NCI-H1930 (cell line): ENCODE measurements around the gene MPST.

Experiments used
- DNase-seq, 2 experiments: peaks; one replicate each; lab custom pipeline; 2025; lab: John Stamatoyannopoulos, UW

The MPST gene

DNA sequence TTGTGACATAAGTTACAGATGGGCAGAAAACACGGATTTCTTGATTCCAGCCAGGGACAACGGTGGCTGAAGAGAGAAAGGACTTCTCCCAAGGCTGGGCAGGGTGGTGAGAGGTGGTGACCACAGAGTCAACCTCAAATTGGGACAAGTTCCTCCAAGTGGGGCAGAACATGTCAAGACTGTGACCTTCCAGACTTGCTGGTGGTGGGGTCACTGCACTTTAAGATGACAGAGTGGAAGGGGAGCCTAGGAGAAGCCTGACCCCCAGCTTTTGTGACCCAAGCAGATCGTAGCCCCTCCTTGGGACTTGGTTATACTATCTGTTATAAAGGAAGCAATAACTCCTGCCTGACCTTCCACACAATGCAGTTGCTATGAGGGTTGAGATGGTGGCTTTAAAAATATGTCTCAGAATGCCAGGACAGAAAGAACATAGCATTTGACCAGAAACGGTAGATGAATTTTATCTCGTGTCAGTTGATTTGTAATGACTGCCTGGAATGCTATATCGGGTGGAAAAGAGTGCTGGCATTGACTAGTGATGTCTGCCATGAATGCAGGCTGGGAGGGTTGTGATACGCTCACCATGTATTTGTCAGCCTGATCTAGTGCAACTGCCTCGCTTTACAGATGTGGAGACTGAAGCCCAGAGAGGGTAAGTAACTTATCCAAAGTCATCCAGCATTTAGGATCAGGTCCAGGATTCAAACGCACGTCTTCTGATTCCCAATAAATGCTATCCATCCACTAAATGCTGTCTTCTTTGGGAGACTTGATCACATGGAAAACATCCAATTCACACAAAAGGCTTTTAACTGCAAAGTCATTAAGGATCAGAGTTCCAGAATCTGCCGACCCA is 18.6 kb upstream of the MPST start:
- no peak for DNase-seq

DNA sequence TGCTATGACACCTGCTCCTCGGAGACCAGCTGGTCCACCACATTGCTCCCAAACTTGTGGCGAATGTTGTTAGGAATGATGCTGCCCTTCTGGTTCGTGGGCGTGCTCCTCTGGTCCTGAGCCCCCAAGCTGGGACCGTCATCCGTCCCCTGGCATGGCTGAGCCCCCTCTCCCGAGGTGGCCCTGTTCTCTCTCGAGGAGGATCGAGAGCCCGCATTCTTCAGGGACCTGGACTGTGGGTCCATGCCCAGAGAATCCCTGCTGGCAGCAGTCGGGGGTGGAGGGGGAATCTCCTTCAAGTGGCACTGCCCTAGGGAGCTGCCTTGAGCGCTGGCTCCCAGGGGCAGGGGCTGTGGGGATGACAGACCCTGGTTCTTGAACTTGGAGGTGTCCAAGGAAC is 17.7 kb upstream of the MPST start:
- no peak for DNase-seq

DNA sequence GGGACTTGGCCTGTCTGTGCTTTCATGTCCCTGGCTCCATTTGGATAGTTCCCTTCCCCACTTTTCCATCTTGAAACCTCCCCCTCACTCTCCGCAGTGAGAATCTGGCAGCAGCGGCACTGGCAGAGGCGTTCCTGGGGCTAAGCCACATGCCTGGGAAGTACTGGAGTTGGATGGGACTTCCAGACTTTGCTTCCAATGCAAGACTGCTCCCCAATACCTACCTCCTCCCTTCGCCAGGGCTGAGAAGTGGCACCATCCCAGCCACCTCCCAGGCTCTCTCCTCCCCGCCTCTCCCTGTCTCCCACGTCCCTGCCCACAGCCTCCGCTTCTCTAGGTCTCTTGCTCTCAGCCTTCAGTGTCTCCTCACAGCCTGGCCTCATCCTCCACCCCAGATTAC is 16.9 kb upstream of the MPST start:
- no peak for DNase-seq

DNA sequence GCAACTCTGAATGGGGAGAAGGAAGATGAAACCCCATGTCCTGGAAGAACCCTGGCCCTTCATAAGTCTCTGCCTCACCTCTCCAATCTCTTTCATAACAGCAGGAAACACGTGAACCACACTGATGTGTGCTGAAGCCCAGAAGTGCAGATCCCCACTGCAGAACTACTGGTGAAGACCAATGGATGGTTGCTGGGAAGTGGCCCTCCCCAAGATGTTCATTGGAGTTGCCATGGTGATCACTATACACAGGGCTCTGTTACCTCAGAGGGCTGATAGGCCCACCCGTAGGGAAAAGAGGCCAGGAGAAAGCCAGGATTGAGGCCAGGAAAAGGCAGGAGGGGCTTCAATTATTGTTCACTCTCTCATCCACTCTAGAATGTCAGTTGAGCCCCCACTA is 11.9 kb upstream of the MPST start:
- no peak for DNase-seq

DNA sequence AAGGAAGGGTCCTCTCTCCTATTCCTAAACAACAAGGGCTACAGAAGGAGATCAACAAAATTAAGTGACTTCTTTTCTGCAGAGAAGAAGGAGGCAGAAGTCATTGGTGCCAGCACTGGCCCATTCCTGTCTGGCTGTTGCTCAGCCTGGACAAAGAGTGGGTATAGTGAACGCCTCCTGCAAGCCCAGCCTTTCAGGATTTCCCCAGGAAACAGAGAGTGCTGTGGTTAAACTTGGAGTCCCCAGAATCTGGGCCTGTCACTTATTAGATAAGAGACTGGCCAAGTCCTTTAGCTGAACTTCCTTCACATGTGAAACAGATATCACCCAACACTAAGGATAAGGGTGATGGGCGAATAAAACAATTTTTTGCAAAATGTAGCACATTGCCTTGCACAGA is 11.2 kb upstream of the MPST start:
- DNase-seq: no peak

DNA sequence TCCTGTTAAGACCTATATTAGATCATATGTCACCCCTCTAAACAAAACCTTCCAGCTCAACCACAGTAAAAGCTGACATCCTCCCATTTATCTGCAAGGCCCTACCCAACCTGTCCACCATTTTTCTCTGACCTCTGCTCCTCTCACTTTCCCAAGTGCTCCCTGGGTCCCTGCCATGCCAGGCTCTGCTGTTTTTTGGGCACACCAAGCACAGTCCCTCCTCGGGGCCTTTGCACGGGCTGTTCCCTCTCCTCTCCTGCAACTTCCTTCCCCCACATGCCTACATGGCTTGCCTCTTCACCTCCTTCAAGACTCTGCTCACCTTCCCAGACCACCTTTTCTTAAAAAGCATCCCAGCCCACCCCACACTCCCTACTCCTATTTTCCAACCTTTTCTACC is 10.1 kb upstream of the MPST start:
- DNase-seq: no peak

DNA sequence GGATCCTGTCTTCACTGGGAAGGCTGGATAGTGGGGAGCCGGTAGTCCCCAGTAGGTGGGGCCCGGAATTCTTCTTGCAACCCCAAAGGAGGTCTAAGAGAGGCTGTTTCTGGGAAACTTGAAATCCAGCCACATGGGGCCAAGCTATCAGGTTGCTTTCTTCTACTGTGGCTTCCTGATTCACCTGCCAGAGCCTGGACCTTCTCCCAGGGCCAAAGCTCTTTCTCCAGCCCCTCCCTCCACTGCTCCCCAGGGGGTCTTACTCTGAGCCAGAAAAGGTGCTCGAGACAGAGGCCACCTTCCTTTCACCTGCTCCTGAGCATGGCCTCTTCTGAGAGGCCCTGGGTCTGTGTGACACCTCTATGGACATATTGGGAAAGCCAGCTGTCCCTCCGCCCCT is 9.4 kb upstream of the MPST start:
- no peak for DNase-seq

DNA sequence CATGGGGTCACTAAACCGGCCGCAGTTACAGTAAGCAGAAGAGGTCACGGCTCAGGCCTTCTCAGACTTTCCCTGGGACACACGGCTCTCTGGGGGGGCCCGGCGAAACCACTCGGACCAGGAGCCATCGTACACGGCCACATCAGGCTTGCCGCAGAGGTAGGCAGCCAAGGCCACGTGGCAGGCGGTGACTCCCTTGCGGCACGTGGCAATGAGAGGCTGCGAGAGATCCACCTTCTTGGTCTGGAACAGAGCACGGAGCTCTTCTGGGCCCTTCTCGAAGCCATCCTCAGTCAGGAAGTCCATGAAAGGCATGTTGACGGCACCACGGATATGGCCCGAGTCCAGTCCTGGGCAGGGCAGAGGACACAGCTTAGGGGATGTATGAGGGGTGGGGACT is 8.6 kb upstream of the MPST start:
- DNase-seq: no peak

DNA sequence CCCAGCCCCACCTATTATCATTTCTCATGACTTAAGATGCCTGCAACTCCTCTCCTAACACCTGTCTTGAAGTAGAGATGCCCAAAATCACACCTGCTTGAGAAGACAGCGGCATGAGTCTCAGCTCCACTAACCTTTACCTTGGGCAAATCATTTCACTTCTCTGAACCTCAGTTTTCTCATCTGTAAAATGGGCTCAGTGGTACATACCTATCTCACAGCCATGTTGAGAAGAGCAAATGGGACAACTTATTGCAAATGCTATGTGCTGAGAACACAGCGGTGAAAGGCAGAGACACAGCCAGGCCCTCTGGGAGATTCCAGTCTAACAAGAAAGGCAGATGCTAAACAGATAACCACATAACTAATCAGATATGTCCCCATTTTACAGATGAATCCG is 8.1 kb upstream of the MPST start:
- DNase-seq: no peak

DNA sequence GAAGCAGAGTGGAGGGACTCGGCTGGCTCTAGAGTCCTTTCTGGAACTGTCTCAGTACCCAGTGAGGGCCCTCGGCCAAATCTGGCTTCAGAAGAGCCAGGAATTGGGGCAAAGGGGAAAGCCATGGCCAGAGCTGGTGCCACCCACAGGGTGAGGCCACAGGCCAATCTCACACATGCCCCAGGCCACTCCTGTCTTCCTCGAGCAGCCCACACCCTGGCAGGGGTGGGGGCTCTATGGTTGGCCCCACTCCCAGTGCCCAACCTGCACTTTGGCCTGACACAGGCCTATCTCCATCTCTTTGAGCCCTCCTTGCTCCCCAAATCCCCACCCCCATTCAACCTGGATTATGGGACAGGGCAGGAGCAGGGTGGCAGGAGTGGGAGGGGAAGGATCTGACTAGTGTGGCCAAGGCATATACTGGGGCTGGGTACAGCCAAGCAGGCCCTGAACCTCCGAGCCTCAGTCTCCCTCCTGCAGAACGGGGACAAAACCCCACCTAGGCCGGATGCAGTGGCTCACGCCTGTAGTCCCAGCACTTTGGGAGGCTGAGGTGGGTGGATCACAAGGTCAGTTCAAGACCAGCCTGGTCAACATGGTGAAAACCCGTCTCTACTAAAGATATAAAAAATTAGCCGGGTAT is 7.2 kb upstream of the MPST start:
- no peak for DNase-seq

DNA sequence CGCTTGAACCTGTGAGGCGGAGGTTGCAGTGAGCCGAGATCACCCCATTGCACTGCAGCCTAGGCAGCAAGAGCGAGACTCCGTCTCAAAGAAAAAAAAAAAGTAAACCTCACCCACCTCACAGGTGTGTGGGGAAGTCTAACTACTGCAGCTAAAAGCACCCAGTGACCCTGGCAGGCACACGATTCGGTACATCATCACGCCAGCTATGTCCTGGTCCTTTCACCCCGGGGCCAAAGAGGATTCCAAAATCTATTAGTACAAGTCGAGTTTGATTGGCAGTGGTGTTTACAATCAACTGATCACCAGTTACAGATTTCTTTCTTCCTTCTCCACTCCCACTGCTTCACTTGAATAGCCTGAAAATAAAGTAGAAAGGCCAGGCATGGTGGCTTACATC is 6.6 kb upstream of the MPST start:
- DNase-seq: no peak

DNA sequence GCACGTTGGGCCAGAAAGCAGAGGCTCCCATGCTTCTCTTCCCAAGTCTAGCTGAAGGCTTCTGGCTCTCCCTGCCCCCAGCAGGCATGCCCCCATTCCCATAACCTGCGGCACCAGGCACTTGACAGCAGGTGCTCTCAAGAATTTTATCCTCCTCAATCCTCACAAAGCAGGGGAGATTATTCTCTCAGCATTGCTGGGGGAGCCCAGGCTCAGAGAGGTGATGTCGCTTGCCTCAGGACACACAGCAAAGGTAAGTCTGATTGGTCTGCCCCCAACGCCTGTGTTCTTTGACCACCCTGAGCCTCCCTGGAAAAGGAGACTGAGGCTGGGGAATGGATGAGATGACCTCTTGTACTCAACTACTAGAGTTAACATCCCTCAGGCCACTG is 5.1 kb upstream of the MPST start:
- DNase-seq: no peak

DNA sequence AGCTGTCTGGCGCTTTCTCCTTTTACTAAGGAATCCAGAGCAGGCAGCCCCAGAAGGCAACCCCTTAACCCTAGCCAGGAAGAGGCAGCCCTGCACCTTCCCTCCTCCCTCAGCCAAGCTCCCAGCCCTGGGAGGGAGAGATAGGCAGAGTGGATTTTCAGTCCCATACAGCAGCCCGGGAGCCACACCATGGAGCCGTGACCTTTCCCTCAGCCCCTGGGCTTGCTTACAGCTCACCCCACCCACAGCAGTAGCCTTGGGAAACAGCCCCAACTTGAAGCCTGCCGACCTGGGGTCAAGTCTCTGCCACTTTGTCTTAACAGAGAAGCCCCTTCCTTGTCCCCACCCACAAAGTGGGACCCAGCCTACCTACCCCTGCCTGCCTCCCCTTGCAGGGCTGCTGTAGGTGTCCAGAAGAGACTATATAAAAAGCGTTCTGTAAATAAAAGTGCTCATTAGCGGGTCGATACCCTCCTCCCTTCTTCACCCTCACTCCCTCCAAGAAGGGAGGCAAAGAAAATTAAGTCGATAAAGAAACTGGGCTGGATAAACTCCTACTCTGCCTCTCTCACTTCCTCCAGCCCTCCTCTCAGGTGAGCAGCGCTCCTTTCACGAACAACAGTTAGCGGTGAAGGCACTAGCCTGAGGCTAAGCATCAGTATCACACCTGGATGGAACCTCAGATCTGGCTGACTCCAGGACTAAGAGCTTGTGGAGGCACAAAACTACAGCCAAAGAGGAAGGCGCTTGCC is 4.5 kb upstream of the MPST start:
- no peak for DNase-seq

DNA sequence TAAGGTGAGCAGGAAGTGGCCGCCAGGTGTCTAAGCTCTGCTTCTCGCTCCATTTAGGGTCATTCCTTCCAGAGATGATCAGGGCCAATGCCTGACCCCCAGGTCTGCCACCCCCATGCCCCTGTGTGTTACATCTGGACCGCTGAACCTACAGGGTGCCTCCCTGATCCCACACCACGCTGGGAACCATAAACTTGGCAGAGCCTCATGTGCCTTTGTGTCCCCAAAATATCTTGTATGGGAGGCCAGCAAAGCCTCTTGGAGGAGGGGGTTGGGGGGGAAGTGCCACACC is 4.0 kb upstream of the MPST start:
- no peak for DNase-seq

DNA sequence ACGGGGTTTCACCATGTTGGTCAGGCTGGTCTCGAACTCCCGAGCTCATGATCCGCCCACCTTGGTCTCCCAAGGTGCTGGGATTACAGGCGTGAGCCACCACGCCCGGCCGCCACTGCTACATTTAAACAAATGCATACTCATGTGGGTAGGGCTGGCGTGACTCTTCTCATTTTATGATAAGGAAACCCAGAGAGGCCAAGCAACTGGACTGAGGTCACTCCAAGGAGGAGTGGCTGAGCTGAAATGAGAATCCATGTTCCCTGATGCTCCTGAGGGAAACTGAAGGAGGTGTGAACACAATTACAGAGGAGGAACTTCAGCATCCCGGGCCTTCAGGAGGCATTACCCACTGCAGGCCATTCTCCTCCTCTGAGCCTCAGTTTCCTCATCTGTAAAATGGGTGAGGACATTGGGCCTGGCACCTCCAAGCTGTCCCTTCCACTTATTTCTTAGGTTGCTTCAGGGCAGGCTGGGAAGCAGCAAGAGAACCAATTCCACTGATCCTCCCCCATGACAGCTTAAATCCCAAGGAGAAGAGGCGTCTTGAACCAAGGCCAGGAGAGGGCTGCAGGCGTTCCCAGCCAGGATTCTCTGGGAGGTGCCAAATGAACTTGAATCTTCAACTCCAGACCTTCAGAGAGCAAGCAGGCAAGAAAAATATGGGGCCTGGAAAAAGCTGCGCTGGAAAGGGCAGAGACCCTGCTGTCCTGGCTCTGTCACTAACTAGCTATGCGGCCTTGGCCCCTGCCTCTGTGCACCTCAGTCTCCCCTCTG is 3.2 kb upstream of the MPST start:
- DNase-seq: no peak

DNA sequence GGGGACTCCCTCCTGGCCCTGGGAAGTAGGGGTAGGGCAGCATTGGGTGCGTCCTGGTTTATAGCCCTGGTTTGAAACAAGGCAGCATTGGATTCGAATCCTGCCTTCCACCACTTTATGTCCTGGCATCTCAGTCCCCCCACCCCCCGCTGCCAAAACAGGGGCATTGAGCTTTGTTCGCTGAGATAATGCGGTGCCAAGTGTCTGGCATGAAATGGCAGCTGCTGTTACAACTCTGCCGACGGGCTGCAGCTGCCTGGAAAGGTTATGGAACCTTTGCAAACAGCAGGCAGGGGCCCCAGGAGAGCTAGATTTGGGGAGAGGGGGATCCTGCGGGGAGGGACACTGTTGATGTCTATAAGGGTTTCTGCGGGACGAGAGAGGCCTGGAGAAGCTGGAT is 2.2 kb upstream of the MPST start:
- DNase-seq: no peak

DNA sequence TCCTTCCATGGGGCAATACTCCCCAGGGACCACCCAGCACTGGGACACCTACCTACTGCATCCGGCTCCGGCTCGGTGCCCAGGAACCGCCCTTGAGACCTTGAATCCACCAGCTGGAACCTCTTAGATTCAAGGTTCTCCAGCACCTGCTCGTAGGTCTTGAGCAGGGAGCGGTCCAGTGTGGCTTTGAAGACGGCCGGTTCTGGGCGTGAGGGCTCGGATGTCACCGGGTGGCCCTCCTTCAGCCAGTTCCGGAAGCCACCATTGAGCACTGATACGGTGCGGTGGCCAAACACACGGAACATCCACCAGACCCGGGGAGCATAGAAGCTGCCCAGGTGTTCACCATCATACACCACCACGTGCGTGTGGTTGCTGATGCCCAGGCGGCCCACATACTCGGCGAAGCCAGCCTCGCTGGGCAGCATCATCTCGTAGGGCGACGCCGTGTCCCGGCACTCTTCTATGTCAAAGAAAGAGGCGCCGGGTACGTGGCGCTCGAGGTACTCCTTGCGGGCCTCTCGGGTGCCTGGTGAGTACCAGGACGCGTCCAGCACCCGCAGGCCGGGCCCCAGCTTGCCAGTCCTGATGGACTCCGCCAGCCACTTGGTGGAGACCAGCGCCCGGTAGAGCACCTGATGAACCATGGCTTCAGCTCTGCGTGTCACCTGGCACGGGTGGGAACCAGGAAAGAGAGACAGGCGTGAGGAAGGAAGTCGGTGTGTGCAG is 1.3 kb upstream of the MPST start:
- DNase-seq: no peak

DNA sequence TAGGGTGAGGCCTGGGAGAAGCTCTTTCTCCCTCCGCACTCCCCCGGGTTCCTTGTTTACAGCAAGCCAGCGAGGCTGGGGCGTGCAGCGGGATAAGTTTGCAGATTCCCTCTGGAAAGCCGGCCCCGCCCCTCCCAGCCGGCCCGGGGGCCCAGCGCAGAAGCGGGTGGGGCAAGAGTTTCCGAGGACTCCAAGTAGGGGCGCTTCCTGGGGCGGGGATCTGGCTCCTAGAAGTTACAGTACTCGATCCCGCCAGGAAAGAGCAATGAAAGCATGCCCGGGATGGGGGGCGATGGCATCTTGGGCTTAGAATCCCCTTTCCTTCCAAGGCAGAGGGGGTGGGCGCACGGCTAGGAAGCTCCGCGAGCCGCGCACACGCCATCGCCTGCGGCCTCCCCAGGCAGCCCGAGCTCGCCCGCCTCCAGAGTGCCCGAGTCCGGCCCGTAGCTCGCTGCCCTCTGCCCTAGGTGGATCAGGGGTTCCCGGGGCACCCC is 680 bp upstream of the MPST start:
- no peak for DNase-seq

DNA sequence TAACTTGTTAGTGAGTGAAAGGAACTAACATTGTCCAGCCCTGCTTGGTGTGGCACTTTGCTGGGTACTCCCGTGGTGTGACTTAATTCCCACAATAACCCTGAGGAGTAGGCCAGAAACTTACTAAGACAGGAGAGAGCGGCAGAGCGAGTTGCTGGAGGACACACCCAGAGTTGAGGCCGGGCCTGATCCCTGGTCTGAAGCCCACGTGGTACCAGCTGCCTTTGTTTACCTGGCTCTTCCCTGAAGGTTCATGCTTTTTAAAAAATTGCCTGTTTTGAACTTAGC is 594 bp downstream of the MPST start:
- no peak for DNase-seq

DNA sequence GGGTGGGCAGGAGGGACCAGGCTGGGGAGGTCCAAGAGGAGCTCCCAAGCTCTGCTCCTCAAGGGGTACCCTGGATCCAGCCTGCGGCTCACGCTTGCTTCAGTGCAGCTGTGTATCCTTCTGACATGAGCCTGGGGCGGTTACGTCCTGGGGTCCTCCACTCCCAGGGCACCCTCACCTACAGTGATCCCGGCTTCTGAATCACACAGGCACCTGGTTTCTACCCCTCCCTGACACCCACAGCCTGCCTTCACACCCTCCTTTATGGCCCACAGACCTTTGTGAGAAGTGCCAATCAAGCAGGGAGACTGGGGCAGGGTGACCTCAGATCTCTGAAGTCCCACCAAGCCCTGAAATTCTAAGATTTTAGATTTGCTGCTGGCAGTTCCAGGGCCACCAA is 1.5 kb downstream of the MPST start:
- DNase-seq: no peak

DNA sequence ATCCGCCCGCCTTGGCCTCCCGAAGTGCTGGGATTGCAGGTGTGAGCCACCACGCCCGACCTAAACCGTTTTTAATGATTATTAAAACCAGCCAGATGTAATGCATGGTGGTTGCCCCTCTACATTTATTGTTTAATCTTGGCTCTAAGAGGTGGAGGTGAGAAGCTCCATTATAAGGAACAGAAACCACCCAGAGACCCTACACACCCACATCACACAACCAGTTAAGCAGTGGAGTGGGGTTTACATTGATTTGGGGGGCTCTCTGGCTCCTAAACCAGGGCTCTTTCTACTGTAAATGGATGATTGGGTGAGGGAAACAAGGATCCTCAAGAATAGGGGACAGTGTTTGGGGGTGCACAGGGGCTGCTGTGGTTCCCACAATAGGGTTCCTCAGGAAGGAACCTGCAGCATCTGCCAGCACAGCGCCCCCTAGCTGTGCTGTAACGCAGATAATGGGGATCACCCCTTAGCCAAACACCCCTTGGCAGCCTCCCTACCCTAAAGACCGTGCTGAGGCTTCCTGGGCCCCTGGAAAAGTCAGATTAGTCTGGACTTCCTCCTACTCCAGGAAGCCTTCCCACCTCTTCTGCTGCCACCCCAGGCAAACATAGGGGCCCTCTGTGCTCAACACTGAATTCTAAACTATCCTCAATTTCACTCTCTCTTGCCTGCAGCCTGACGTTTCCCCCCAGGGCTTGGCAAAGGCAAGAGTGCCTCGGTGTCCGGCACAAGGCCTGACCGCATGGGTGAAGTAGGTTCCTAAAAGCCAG is 2.4 kb downstream of the MPST start:
- peak in 1 of 2 experiments; percentile 33 for DNase-seq
